Right atrium auricular region (tissue), 2 donors: ENCODE results near the gene TBKBP1. TPM values are rescaled to one million over a fixed set of nuclear protein-coding genes. Genes with fewer than 3 reads are reported as not detected.

Experiments used
- DNase-seq: peaks from one replicate; pipeline ENCODE4 v3.0.0-alpha.2; 2019; ENCODE audit warnings: low spot score
- H3K27ac ChIP-seq, 2 donors: fragments of 200-600 bp; sonication (generic); 1 replicate in 1 of 2; 2 replicates in 1 of 2; pipeline ENCODE4 v1.5.1; 2016 to 2019
- H3K27me3 ChIP-seq, 2 donors: fragments of 200-600 bp; sonication (generic); one replicate each; pipeline versions ENCODE4 v1.5.1 to v1.6.0; 2017 to 2019
- H3K36me3 ChIP-seq: fragments of 200-600 bp; sonication (generic); one replicate; pipeline ENCODE4 v1.5.1; 2016
- H3K4me1 ChIP-seq, 2 donors: fragments of 200-600 bp; sonication (generic); one replicate each; pipeline versions ENCODE4 v1.5.1 to v1.6.0; 2017 to 2019
- H3K4me3 ChIP-seq, 2 donors: fragments of 200-600 bp; sonication (generic); 1 replicate in 1 of 2; 2 replicates in 1 of 2; pipeline ENCODE4 v1.5.1; 2017 to 2019; ENCODE audit warnings: mild to moderate bottlenecking in 1 of 2, moderate library complexity in 1 of 2
- H3K9me3 ChIP-seq, 2 donors: fragments of 200-600 bp; sonication (generic); one replicate each; pipeline ENCODE4 v1.5.1; 2019
- CTCF ChIP-seq, 2 donors: fragments of 200-600 bp; sonication (generic); IDR thresholded peaks; one replicate each; pipeline ENCODE4 v1.5.1; 2019; ENCODE audit warnings: antibody characterized with exemption in 2 of 2
- total RNA-seq, 2 donors: library from RNA; depleted of rRNA; stranded (reverse); fragments of >200 nt; gene quantifications; one replicate each; pipeline ENCODE4 v1.1.0, GENCODE V29; 2016

TBKBP1 gene
- total RNA-seq, 2 donors from 2014 or later = 10.9 to 13.7 TPM

- no peak overlapping the region for H3K27ac ChIP-seq
- H3K36me3 ChIP-seq = no peaks in the 10 kb centered on the region
- no peak overlapping the region for H3K4me3 ChIP-seq
- H3K9me3 ChIP-seq = peaks cover 0 to 8% of the 10 kb centered on the region in 2 donors
- no peak for TF ChIP-seq CTCF (IDR thresholded peaks at IDR 0.05)
- H3K4me1 ChIP-seq = no peaks in the 10 kb centered on the region
- DNase-seq = no peak
- no peaks in the 10 kb centered on the region for H3K27me3 ChIP-seq
These were observed 57.5 kb downstream of the TBKBP1 start for GRCh38 chr17:47751471-47751870.

GRCh38 chr17:47757386-47757785 is 63.4 kb downstream of the TBKBP1 start:
- Histone ChIP-seq H3K27ac (no peak overlapping the region), H3K27me3 (no peaks in the 10 kb centered on the region), H3K4me3 (no peak overlapping the region), H3K36me3 (no peaks in the 10 kb centered on the region), H3K4me1 (no peaks in the 10 kb centered on the region), H3K9me3 (peaks cover 0 to 26% of the 10 kb centered on the region in 2 donors)
- DNase-seq = no peak
- no peak for TF ChIP-seq CTCF (IDR thresholded peaks at IDR 0.05)

- Histone ChIP-seq H3K9me3 (peaks cover 0 to 34% of the 10 kb centered on the region in 2 donors), H3K36me3 (no peaks in the 10 kb centered on the region), H3K27ac (no peak overlapping the region), H3K4me3 (no peak overlapping the region), H3K27me3 (no peaks in the 10 kb centered on the region), H3K4me1 (no peaks in the 10 kb centered on the region)
- DNase-seq = no peak
- no peak for TF ChIP-seq CTCF (IDR thresholded peaks at IDR 0.05)
These were observed 66.6 kb downstream of the TBKBP1 start for GRCh38 chr17:47760409-47761140.

Other genes starting within 250 kb of the TBKBP1 start
- gene NPEPPS, start 163.1 kb upstream of the TBKBP1 start, total RNA-seq = 10 to 100 TPM; 53.0 to 62.8 TPM
- gene KPNB1, start 44.2 kb upstream of the TBKBP1 start, total RNA-seq = 100 to 1,000 TPM in 1 of 2 donors, 10 to 100 TPM in 1; 91.4 to 102 TPM
- gene TBX21, start 39.1 kb downstream of the TBKBP1 start, total RNA-seq = under 1 TPM in 1 of 2 donors, not detected in 1; 0.39 TPM
- 1 to 10 TPM; 2.3 to 3.6 TPM for gene OSBPL7, start 127.6 kb downstream of the TBKBP1 start, total RNA-seq
- gene MRPL10, start 137.4 kb downstream of the TBKBP1 start, total RNA-seq = 10 to 100 TPM; 51.8 to 61.3 TPM
- under 1 TPM in 1 of 2 donors, not detected in 1; 0.59 TPM for gene LRRC46, start 137.5 kb downstream of the TBKBP1 start, total RNA-seq
- gene SCRN2, start 147.1 kb downstream of the TBKBP1 start, total RNA-seq = 10 to 100 TPM; 28.5 to 37.1 TPM
- gene SP6, start 157.0 kb downstream of the TBKBP1 start, total RNA-seq = 1 to 10 TPM in 1 of 2 donors, not detected in 1; 2.7 TPM
- gene SP2, start 202.1 kb downstream of the TBKBP1 start, total RNA-seq = 10 to 100 TPM; 11.7 to 12.8 TPM
- gene PNPO, start 247.4 kb downstream of the TBKBP1 start, total RNA-seq = 10 to 100 TPM; 28.4 to 35.4 TPM